Measurements from ENCODE around the gene DLX4.

DLX4 gene

DNA sequence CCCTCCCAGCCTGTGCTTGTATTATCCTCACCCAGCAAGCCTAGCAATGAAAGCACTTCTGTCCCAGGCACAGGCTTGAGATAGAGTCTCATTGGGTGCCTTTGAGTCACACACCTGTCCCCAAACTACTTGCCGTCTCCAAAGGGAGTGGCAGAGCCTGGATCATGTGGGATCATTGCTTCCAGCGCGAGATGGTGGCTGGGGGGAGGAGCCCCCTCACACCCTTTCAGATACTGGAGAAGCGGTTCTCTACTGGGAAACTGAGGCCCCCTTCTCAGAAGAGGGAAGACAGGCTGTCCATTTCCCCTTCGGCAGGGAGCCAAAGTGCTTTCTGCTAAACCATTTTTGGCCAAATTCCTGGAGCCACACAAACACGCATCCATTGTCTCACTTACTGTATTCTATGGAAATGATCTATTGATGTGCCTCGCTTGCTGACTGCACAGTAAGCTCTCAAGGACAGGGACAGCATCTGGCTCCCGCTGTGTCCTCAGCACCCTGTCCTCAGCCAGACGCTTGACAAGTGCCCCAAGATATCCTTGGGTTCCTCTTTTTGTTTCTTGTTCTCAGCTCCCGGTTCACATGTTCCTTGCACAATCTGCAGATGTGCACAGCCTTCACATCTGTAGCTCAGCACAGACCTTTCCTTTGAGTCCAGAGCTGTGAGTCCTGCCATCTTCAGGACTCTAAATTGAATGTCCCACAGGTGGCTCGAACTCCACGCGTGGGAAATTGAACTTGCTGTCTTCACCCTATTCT, 52.0 kb downstream of the DLX4 start:
- DNase-seq = no peak

DNA sequence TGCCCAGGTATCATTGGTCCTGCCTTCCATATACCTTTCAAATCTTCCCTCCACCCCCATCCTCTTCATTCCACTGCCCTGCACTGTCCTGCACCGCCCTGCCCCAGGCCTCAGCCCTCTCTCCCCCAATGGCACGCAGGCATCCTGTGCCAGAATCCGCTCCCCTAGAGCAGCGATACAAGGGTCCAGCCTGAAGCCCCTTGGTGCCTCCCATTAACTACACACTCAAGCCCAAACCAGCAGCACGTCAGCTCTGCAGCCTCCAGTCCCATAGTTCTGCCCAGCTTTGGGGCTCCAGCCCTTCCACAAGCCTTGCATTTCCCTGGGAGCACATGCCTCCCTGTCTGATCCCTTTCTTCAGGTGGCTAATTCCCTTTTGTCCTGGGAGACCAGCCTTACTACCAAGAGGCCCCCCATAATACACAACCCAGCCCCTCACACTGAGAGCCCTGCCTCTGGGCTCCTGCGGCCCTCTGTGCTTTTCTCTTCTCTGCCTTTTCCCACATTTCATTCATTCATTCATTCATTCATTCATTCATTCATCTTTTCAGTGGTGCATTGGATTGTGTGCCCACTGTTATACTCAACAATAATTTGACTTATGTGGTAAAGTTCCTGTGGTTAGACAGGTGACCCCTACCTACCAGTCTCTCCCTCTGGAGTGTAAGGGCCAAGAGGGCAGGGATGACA, 52.8 kb downstream of the DLX4 start:
- DNase-seq = no peak

DNA sequence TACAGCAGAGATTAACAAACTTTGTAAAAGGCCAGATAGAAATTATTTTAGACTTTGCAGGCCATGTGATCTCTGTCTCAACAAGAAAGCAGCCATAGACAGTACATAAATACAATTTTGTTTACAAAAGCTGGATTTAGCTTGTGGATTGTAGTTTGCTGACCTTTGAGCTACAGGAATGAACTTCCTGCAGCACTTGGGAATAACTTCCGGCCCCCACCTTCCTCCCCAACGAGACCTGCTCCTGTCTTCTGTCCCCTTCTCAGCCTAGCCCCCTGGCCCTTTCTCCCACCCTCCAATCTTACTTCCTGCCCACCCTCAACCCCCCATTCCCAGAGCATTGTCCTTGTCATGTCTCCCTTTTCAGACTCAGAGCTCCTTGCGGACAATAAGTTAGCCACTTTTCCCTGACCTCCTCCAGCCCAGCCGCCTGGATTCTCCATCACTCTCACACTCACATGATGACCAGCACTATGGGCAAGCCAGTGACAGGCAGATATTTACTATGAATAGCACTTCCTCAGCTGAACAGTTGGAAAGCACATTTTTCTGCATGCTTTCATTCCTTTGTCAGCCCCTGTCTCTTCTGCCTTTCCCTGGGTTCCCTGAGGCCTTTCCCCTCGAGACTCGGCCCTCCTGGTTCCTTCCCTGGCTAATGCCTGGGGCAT, 53.6 kb downstream of the DLX4 start:
- no peak for DNase-seq

GRCh38 chr17:50023520-50023919, 54.5 kb downstream of the DLX4 start:
- DNase-seq = no peak
